HUES48 (cell line): Measurements from ENCODE around the gene SMLR1.

ENCODE experiments used
- H3K27ac ChIP-seq: one replicate; pipeline ENCODE4 v1.7.0; 2013; ENCODE audit warnings: low read depth, low read length, inconsistent platforms
- H3K27me3 ChIP-seq: 2 replicates; pipeline ENCODE4 v1.6.1; 2013; ENCODE audit warnings: mild to moderate bottlenecking, low read length; ENCODE audit not compliant: control insufficient read depth, insufficient read depth
- H3K36me3 ChIP-seq: 2 replicates; pipeline ENCODE4 v1.6.1; 2013; ENCODE audit warnings: low read length; ENCODE audit not compliant: control insufficient read depth, insufficient read depth
- H3K4me1 ChIP-seq: 2 replicates; pipeline ENCODE4 v1.6.1; 2013; ENCODE audit warnings: mild to moderate bottlenecking, low read length; ENCODE audit not compliant: control insufficient read depth, insufficient read depth
- H3K4me3 ChIP-seq: 2 replicates; pipeline ENCODE4 v1.5.1; 2013; ENCODE audit warnings: mild to moderate bottlenecking, low read depth, low read length
- H3K9ac ChIP-seq: 2 replicates; pipeline ENCODE4 v1.6.1; 2013; ENCODE audit warnings: mild to moderate bottlenecking, low read depth, low read length, moderate library complexity
- H3K9me3 ChIP-seq: 2 replicates; pipeline ENCODE4 v1.6.1; 2013; ENCODE audit warnings: low read length; ENCODE audit not compliant: control insufficient read depth, insufficient read depth

The SMLR1 gene

DNA sequence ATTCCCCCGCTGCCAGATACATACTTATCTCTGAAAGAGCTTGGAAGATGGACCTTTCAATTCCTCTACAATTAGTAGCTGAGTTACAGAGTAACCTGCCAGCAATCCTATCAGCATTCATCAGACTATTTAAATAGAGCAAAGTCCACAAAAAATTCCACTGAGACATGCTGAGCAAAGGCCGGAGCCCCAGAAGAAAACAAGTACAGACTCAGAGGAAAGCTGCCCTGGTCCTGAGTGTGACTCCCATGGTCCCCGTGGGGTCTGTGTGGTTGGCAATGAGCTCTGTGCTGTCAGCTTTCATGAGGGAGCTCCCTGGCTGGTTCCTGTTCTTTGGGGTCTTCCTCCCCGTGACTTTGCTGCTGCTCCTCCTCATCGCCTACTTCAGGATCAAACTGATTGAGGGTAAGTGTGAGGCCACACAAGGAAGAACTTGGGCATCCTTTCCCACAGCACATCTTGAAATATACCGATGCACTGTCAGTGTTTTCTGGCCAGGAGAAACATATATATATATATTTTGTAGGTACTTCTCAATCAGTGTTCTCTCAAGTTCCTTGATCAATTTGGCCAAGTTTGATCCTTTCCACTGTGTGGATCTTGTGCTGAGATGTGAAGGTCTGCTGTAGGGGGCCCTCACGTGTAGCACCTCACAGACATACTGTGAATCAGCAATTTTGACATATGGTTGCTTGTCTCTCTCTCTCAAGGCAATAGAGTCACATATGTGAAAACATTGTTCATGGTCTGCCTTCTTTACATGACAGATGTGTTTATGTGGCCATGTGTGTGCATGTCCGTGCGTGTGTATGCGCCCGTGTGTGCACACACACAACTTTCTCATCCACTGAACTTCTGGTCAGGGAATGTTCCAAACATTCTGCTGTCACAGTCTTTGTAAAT lies at the start of gene SMLR1:
SMLR1 (plus strand) TSS at position 160 of the 903 bp plus-strand sequence; CDS start at position 168, 8 bp downstream.
- Histone ChIP-seq H3K27me3 (no peaks in the 10 kb centered on the region), H3K27ac (peak within 1 kb of the TSS; percentile 54), H3K9ac (no peak within 1 kb of the TSS), H3K4me1 (peaks cover 20% of the 10 kb centered on the region), H3K36me3 (no peaks in the 10 kb centered on the region), H3K9me3 (no peaks in the 10 kb centered on the region), H3K4me3 (no peak within 1 kb of the TSS)

DNA sequence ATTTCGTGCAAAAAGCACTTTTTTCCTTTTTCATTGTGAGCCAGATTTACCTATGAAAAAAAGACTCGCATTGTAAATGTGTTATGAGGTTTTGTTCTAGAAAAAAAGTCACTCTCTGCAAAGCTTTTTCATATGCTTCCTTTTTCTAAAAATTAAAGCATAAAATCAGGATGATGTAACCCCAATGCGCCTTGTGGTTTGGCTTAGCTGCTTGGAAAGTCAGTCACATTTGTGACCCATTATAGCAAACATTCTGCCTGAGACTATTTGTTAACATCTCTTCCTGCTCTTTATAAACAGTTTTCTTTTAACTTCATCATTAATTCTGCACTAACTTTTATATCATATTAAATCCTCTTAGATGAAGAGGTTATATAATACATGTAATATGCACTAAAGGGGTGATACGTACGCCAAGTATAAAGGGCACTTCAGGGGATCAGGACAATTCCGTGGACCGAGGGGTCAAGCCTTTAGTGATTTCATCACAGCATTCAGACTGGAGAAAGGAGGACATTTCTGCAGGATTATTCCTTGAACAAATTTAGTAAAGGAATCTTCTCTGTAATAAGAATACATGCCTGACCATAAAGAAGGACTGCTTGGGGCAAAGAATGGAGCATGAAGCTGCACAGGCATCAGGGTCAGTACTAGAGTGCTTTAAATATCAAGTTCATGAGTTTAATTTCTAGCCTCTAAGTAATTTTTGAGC lies 48.1 kb upstream of the SMLR1 start:
- no peaks in the 10 kb centered on the region for H3K27me3 ChIP-seq
- H3K27ac ChIP-seq, result no peak overlapping the region
- H3K36me3 ChIP-seq, result no peaks in the 10 kb centered on the region
- H3K4me3 ChIP-seq, result no peak overlapping the region
- H3K4me1 ChIP-seq, result no peaks in the 10 kb centered on the region
- no peaks in the 10 kb centered on the region for H3K9me3 ChIP-seq
- no peak overlapping the region for H3K9ac ChIP-seq

DNA sequence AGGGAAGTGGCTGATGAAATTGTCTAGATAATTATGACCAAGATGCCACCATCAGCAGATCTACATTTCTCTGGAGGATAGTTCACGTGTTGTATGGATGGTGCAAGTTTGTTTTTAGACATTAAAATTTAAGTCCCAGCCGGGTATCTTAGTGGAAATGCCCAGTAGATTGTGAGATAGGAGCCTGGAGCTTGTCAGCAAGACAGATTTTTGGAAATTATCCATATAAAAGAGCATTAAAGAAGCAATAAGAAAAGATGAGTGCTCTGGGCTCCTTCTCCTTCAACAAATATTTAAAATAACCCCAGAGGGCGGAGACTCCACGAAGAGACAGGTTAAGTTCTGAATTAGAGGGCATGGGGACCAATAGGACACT lies 47.6 kb upstream of the SMLR1 start:
- Histone ChIP-seq H3K4me1 (no peaks in the 10 kb centered on the region), H3K36me3 (no peaks in the 10 kb centered on the region), H3K9ac (no peak overlapping the region), H3K27me3 (no peaks in the 10 kb centered on the region), H3K27ac (no peak overlapping the region), H3K9me3 (no peaks in the 10 kb centered on the region), H3K4me3 (no peak overlapping the region)

DNA sequence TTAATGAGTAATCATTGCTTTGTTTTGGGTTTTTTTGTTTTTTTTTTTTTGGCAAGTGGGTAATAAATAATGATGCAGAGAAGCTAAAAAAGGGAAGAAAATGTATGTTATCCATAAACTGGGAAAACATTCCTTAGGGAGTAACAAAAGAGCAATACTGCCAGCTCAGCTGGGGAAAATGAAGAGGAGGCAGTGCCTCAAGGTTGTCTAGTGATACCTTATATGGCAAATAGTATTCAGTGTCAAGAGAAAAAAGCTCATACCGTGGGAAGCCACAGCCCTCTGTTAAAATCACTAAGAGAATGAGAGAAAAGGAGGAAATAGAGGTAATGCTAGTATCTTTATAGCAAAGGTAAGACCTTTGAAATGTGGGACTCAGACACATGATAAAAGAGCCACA lies 47.1 kb upstream of the SMLR1 start:
- Histone ChIP-seq H3K36me3 (no peaks in the 10 kb centered on the region), H3K9ac (no peak overlapping the region), H3K9me3 (no peaks in the 10 kb centered on the region), H3K4me1 (no peaks in the 10 kb centered on the region), H3K27me3 (no peaks in the 10 kb centered on the region), H3K4me3 (no peak overlapping the region), H3K27ac (no peak overlapping the region)

DNA sequence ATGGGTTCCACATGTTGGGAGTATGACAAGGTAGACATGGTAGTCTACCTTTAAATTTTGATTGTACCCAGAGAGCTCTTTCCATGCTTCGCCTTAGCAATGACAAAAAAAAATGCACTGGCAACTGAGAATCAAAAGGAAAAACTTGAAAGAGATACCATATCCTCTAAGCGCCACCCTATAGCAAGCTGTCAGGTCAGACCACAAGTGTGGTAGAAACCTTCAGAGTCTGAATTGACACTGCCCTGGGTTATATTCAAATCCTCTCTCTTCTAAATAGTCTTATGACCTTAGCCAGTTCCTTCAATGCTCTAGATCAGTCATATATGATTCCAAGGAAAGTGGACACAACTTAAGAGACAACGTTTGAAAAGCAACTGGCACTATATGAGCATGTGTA lies 45.6 kb upstream of the SMLR1 start:
- Histone ChIP-seq H3K27ac (no peak overlapping the region), H3K36me3 (no peaks in the 10 kb centered on the region), H3K4me3 (no peak overlapping the region), H3K9ac (no peak overlapping the region), H3K27me3 (no peaks in the 10 kb centered on the region), H3K4me1 (no peaks in the 10 kb centered on the region), H3K9me3 (no peaks in the 10 kb centered on the region)

DNA sequence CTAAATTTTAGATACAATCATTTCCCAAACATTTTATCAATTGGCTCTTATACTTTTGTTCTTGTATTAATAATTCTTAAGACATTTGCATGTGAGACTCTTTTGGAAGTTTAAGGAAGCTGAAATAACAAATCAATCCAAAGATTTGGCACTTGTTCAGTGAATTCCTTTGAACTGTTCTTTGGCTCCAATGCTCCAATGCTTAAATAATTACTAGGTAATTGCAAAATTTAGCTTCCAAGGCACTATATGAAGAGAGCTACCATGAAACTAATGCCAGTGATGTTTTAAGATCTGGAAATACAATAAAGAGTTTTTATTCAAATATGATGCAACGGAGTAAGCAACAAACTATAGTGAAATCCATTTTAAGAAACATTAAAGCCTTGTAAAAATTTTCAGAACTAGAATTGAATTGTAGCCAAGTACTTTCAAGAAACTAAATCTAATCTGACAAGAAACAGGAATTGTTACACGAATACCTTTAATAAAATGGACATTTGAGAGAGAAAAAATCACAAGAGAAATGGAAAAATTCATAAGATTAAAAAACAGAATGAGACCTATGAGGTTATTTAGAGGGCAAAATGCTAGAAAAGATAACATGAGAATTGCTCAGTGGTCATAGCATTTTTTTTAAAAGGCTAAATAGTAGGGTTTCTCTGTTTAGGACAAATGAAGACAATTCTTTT lies 43.6 kb upstream of the SMLR1 start:
- Histone ChIP-seq H3K4me1 (no peaks in the 10 kb centered on the region), H3K9ac (no peak overlapping the region), H3K27ac (no peak overlapping the region), H3K4me3 (no peak overlapping the region), H3K9me3 (no peaks in the 10 kb centered on the region), H3K36me3 (no peaks in the 10 kb centered on the region), H3K27me3 (no peaks in the 10 kb centered on the region)

DNA sequence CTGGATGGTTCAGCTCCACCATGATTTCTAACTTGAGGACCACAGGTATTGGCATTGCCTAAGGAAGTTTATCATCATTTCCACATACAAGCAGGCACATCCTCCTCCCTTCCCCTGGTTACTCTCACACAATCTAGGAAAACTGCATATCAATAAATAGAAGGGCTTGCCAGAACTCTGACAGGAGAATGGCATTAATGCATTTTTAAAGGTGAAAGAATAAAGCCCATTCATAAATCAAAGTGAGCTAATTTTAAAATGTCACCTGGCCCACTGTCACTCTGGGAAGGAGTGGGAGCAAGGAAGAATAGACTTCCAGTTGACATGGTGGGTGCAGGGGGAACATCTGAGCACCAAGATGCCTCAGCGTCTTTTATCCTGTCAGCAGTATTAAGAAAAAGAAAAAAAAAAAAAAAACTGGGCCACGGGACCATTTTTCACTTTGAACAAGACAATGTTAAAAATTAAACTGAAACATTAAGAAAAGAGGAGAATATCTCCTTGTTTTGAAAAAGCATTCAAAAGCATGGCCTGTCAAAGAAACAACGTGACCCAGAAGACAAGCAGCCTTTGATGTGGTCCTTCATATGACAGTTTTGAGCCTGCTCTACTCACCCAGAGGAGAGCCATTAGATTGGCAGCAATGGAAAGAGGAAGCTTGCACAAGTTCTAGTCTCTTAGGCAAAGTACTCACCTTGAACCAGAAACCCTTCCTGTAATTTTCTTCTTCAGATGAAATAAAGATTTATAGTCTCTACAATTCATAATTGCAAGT lies 39.3 kb upstream of the SMLR1 start:
- H3K9ac ChIP-seq, result no peak overlapping the region
- no peak overlapping the region for H3K27ac ChIP-seq
- no peak overlapping the region for H3K4me3 ChIP-seq
- H3K9me3 ChIP-seq, result no peaks in the 10 kb centered on the region
- no peaks in the 10 kb centered on the region for H3K27me3 ChIP-seq
- H3K4me1 ChIP-seq, result no peaks in the 10 kb centered on the region
- no peaks in the 10 kb centered on the region for H3K36me3 ChIP-seq

DNA sequence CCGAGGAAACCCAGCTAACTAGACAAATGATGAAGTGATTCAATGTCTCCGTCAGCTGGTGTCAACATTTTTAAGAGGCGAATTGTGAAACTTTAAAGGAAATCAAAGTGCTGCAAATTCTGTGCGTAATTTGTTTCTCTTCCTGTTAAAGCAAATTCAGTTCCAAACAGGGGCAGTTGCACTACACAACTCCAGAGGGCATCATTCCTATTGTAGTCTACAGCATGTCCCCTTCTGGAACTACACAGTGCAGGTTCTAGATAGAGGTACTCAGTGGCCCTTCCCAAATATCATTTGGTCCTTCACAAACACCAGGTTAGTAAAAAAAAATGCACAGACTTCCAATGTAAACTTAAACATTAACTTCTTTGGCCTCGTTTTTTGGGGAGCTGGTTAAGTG lies 38.3 kb upstream of the SMLR1 start:
- Histone ChIP-seq H3K4me1 (peaks cover 4% of the 10 kb centered on the region), H3K36me3 (no peaks in the 10 kb centered on the region), H3K27ac (no peak overlapping the region), H3K4me3 (no peak overlapping the region), H3K9ac (no peak overlapping the region), H3K27me3 (no peaks in the 10 kb centered on the region), H3K9me3 (no peaks in the 10 kb centered on the region)

DNA sequence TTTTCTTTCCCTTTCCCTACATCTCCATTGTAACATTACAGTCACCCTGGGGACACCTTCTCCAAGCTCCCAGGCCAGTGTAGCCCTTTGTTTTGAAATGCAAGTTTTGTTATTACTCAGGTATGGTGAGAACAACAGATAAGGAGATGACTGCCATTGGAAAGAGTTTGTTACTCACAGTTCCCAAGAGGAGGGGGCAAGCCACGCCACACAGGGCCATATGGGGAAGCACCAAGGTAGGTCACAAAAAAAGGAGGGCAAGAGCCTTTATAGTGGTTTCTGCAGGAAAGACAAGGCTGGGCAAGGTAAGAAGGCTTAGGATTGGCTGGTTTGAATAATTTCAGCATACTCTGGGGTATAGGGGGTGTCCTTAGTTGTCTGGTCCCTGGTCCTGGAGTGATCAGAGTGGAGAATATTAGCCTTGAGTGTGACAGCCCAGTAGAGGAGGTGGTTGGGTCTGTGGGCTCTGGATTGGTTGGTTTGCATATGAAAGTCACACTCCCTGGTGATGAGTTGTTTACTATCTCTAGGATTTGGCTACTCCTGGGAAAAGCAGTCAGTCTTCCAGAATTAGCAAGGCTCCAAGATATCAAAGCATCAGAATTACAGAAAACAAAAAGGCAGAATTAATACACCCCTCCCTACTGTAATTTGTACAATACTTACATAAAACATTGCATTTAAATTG lies 33.1 kb upstream of the SMLR1 start:
- peaks cover 3% of the 10 kb centered on the region; the same call in 1 of the 2 replicates for H3K9me3 ChIP-seq
- H3K36me3 ChIP-seq, result no peaks in the 10 kb centered on the region
- H3K4me1 ChIP-seq, result peaks cover 25% of the 10 kb centered on the region
- H3K4me3 ChIP-seq, result no peak overlapping the region
- no peak overlapping the region for H3K9ac ChIP-seq
- no peaks in the 10 kb centered on the region for H3K27me3 ChIP-seq
- no peak overlapping the region for H3K27ac ChIP-seq

DNA sequence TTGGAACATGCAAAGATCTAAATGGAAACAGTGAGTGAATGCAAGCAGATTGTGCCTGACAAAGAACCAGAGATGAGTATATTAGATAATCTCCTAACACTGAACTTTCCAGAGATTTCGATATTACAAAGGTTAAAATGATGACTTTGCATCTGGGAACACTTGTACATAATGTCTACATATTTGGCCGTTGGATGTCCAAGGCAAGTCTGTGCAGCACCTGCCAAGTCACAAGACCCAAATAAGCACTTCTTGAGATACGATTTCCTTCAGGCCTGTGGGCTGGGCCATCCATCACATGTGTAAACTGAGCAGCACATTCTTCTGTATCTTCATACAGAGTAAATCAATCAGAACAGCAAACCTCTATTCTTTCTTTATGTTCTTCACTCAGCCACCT lies 32.5 kb upstream of the SMLR1 start:
- no peak overlapping the region for H3K4me3 ChIP-seq
- H3K4me1 ChIP-seq, result peaks cover 25% of the 10 kb centered on the region
- peaks cover 3% of the 10 kb centered on the region; the same call in 1 of the 2 replicates for H3K9me3 ChIP-seq
- no peaks in the 10 kb centered on the region for H3K36me3 ChIP-seq
- H3K27me3 ChIP-seq, result no peaks in the 10 kb centered on the region
- H3K9ac ChIP-seq, result no peak overlapping the region
- H3K27ac ChIP-seq, result no peak overlapping the region
